Endothelial cell of umbilical vein (primary cell): ENCODE measurements around the gene ACOX3.

ENCODE experiments used
- CTCF ChIP-seq, 2 donors: IDR thresholded peaks; 1 replicate in 1 of 2; 2 replicates in 1 of 2; pipeline ENCODE4 v1.5.1; 2011; ENCODE audit warnings: low read length in 2 of 2, mild to moderate bottlenecking in 2 of 2, moderate library complexity in 2 of 2, control low read depth in 1 of 2, inconsistent platforms in 1 of 2, low read depth in 1 of 2; ENCODE audit not compliant: insufficient read depth in 1 of 2; ENCODE audit errors: extremely low read depth in 1 of 2
- EZH2 ChIP-seq: IDR thresholded peaks from 2 replicates; pipeline ENCODE4 v1.6.1; 2012; ENCODE audit warnings: borderline replicate concordance, low read depth, mild to moderate bottlenecking, moderate library complexity, low read length, inconsistent platforms; ENCODE audit not compliant: severe bottlenecking
- FOS ChIP-seq: IDR thresholded peaks from 2 replicates; pipeline ENCODE4 v1.6.1; 2011; ENCODE audit warnings: mild to moderate bottlenecking, low read length, moderate library complexity, borderline replicate concordance; ENCODE audit not compliant: insufficient read depth
- GATA2 ChIP-seq: IDR thresholded peaks from 2 replicates; pipeline ENCODE4 v1.7.0; 2011; ENCODE audit warnings: low read depth, mild to moderate bottlenecking, moderate library complexity, mixed read lengths, low read length; ENCODE audit not compliant: insufficient read length, insufficient read depth
- JUN ChIP-seq: IDR thresholded peaks from 2 replicates; pipeline ENCODE4 v1.6.1; 2011; ENCODE audit warnings: borderline replicate concordance, low read depth; ENCODE audit not compliant: insufficient read length, insufficient read depth
- MYC ChIP-seq: IDR thresholded peaks from one replicate; pipeline ENCODE4 v1.6.1; 2011; ENCODE audit warnings: mild to moderate bottlenecking, low read depth, low read length
- POLR2A ChIP-seq: IDR thresholded peaks from 2 replicates; pipeline ENCODE4 v1.6.1; 2012; ENCODE audit warnings: low read depth, mild to moderate bottlenecking, control low read depth, low read length
- POLR2AphosphoS5 ChIP-seq: IDR thresholded peaks from 2 replicates; pipeline ENCODE4 v1.6.1; 2012; ENCODE audit warnings: low read depth, mild to moderate bottlenecking, control low read depth, low read length, moderate library complexity; ENCODE audit not compliant: insufficient read depth
- TF ChIP-seq, protein P1 (sequence below): IDR thresholded peaks from 2 replicates; pipeline ENCODE4 v1.6.1; 2011; ENCODE audit not compliant: insufficient read depth, insufficient read length

- no peak for TF ChIP-seq POLR2A
- peak in 1 of 2 donors; percentile 15 for TF ChIP-seq CTCF (IDR thresholded peaks at IDR 0.05; ENCODE audit: extremely low read depth in 1 of 2, insufficient read depth in 1 of 2, low read depth in 1 of 2, low read length in 2 of 2)
- peak; percentile 61 for TF ChIP-seq POLR2AphosphoS5
- no peak for TF ChIP-seq EZH2
- no peak for TF ChIP-seq MYC
- peak; percentile 73 for TF ChIP-seq JUN
- TF ChIP-seq, protein P1, sequence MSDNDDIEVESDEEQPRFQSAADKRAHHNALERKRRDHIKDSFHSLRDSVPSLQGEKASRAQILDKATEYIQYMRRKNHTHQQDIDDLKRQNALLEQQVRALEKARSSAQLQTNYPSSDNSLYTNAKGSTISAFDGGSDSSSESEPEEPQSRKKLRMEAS = no peak
- no peak for TF ChIP-seq GATA2
- TF ChIP-seq FOS = peak; percentile 92
Observed at GRCh38 chr4:8393593-8394038, 46.9 kb downstream of the ACOX3 start.
